Activated T-cell treated with anti-CD3 and anti-CD28 coated beads, Interleukin-2, amount 50 U/mL, for 4 hours (primary cell): ENCODE results near the gene RPRML. TPM values are rescaled to one million over a fixed set of nuclear protein-coding genes. Genes with fewer than 3 reads are reported as not detected.
A peak's percentile ranks its signal among the peaks of the same experiment; 100 is the strongest.

Experiments
- ATAC-seq, 2 donors: fragments of 200-7000 bp; cut with Tn5 transposase; one replicate each; pipeline ENCODE4 v1.10.0; 2021
- DNase-seq: peaks from one replicate; pipeline ENCODE4 v3.0.0-alpha.2; 2020
- H3K27me3 Mint-ChIP-seq: one replicate; pipeline ENCODE4 v1.8.0; 2021; ENCODE audit warnings: low read depth, mixed read lengths
- H3K36me3 Mint-ChIP-seq: one replicate; pipeline ENCODE4 v1.8.0; 2022; ENCODE audit warnings: mixed read lengths; ENCODE audit not compliant: insufficient read depth
- H3K4me1 Mint-ChIP-seq: one replicate; pipeline ENCODE4 v1.8.0; 2021; ENCODE audit warnings: low read depth, mixed read lengths
- H3K4me3 Mint-ChIP-seq: one replicate; pipeline ENCODE4 v1.8.0; 2021; ENCODE audit warnings: mild to moderate bottlenecking, moderate library complexity, mixed read lengths
- H3K9me3 Mint-ChIP-seq: one replicate; pipeline ENCODE4 v1.8.0; 2021; ENCODE audit warnings: mixed read lengths
- total RNA-seq, 3 donors: library from RNA; stranded (reverse); gene quantifications; one replicate each; pipeline ENCODE4 v1.2.1, GENCODE V29; 2021

Gene RPRML
- total RNA-seq, 3 donors from 2014 or later: not detected

DNA sequence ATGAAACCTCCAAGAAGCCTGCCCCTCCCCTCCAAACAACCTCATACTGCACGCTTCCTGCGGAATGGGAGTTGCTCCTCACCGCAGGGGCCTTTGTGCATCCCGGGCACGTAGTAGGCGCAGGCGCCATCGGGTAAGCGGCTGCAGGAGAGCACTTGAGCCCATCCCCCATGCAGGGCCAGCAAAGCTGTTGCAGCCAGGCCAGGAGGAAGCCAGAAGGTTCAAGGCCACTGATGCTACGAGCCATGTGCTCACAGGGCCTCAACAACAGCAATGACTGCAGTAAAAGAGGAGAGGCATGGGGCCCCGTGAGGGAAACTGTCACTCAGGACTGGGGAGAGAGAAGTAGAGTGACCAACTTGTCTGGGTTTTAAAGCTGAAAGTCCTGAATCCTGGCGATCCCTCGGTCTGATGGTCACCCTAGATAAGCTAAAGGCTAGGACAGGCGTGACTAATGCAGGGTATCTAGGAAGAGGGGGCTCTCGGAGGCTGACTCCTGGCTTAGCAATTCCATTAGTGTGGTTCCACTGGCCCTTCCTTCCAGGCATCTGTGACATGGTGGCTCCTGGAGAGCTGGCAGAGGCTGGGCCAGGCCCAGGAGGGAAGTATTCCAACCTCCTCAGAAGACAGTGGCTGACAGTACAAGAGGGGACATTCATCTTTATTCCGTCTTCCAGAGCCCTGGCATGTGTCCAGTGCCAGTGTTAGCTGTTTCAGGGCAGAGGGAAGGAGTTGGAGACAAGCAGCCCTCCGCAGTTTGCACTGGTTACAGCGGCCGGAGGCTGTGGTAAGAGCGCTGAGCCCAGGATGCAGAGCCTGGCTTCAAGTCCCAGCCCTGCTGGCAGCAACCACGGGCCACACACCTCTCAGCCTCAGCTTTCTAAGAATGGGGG lies 35.3 kb downstream of the RPRML start:
- Mint-ChIP-seq H3K4me1 (peaks cover 19% of the 10 kb centered on the region), H3K9me3 (no peaks in the 10 kb centered on the region)
- DNase-seq: no peak

DNA sequence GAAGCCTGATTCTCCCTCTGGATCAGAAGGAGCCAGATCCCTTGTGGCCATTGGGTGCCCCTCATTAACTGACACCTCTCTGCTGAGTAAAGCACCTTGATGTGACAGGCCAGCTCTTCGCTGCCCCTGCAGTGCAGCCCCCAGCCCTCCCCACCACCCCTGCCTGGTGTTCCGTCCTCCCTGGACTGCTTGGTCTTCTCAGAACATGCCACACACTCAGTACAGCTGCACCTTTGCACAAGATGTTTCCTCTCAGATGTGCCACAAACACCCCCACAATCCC lies 35.9 kb downstream of the RPRML start:
- DNase-seq: no peak
- peaks cover 19% of the 10 kb centered on the region for H3K4me1 Mint-ChIP-seq
- ATAC-seq: no peak
- no peak overlapping the region for H3K4me3 Mint-ChIP-seq
- no peaks in the 10 kb centered on the region for H3K27me3 Mint-ChIP-seq
- H3K9me3 Mint-ChIP-seq: no peaks in the 10 kb centered on the region
- H3K36me3 Mint-ChIP-seq: peaks cover 14% of the 10 kb centered on the region

More for the DNA sequence above, 35.3 kb downstream of the RPRML start:
- no peak overlapping the region for H3K4me3 Mint-ChIP-seq
- no peak for ATAC-seq
- H3K36me3 Mint-ChIP-seq: peaks cover 9% of the 10 kb centered on the region
- no peaks in the 10 kb centered on the region for H3K27me3 Mint-ChIP-seq

DNA sequence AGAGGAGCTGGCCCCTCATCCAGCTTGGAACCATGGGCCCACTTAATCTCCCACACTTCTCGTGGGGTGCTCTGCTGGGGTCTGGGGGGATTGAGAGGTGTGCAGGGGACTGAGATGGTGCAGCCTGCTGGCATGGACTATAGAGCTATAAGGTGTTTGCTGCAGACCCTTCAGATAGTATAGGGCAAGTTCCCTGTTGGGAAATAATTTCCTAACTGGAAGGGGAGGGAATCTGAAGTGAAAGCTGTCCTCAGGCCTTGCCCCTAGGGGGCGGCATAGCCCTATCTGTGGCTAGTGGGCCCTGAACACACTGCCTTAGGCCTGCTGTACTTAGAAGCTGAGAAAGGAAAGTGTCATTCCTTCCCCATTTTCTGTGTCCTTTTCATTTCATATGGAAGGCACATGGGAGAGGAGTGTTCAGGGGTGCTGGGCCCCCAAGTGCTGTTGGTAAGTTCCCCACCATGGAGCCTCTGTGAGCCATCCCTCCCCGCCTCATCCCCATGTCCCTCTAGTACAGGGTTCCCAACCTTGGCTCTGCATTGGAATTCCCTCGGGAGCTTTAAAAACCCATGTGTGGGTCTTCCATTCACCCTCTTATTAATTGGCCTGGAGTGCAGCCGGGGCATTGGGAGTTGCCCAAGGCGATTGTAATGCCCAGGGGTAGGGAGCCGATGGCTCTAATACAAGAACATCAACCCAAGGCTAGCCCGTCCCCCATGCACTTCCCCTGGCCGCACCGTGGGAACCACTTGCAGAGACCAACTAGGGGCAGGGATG lies 36.4 kb downstream of the RPRML start:
- H3K9me3 Mint-ChIP-seq: no peaks in the 10 kb centered on the region
- peaks cover 15% of the 10 kb centered on the region for H3K36me3 Mint-ChIP-seq
- H3K27me3 Mint-ChIP-seq: no peaks in the 10 kb centered on the region
- H3K4me1 Mint-ChIP-seq: peaks cover 19% of the 10 kb centered on the region
- DNase-seq (peak; percentile 32), ATAC-seq (peak; percentile 57 to 58)
- H3K4me3 Mint-ChIP-seq: no peak overlapping the region

DNA sequence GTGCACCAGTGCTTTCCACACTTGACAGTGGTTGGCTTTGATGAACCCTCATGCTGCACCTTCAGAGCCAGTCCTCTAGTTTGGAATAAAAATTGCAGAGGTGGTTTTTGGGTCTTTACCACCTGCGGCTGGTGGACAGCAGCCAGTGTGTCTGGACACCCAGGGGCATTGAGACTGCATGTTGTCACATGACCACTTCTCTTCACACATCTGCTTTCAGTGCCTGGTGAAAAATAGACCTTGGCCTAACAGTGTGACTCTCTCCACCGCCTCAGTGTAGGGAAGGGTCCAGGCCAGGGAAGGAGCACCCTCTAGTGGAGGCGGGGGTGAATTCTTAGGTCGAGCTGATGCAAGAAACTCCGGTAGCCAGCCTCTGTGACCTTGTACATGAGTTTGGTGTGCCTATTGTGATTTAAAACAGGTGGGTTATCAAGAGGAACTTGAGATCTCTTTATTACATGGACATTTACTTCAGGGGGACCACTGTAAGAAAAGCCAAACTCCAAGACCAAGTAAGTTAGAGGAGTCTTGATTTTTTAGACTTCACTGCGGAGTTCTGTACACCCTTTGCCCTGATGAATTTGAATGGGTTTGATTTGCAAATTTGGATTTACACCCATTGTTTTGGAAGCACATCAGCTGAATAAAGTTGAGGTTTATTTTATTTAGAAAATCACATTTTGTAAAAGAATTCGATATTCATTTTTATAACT lies 38.2 kb downstream of the RPRML start:
- peaks cover 22% of the 10 kb centered on the region for H3K36me3 Mint-ChIP-seq
- no peak overlapping the region for H3K4me3 Mint-ChIP-seq
- H3K4me1 Mint-ChIP-seq: peaks cover 21% of the 10 kb centered on the region
- ATAC-seq: peak; percentile 79 to 83
- H3K9me3 Mint-ChIP-seq: no peaks in the 10 kb centered on the region
- no peaks in the 10 kb centered on the region for H3K27me3 Mint-ChIP-seq
- DNase-seq: peak; percentile 57

DNA sequence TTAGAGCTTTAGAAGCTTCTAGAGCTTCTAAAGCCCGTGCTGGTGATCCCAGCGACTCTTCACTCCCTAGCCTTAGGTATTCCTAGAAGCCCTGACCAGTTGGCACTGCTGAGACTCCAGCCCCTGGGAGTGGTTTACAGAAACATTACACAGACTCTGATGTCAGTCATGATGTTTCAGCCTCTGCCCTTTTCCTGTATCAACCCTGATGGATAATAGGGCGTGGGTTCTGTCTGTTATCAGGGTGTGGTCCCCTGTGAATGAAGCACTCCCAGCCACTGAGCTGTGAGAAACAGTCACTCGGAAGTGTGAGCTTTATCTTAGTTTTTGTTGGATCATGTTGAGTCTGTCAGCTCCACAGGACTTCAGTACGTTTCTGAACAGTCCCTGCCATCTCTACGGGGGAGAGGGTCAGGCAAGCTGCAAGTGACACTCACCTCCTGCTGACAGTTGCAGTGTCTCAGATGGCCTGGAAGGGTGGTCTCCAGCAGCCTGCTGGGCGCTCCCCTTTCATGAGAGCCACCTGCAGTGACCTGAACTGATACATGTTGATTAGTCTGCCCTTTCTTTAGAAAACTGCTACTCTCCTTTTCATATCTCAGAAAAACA lies 43.3 kb downstream of the RPRML start:
- H3K36me3 Mint-ChIP-seq: peaks cover 55% of the 10 kb centered on the region
- no peaks in the 10 kb centered on the region for H3K27me3 Mint-ChIP-seq
- ATAC-seq (no peak), DNase-seq (no peak)
- H3K4me3 Mint-ChIP-seq: no peak overlapping the region
- peaks cover 2% of the 10 kb centered on the region for H3K4me1 Mint-ChIP-seq
- no peaks in the 10 kb centered on the region for H3K9me3 Mint-ChIP-seq

DNA sequence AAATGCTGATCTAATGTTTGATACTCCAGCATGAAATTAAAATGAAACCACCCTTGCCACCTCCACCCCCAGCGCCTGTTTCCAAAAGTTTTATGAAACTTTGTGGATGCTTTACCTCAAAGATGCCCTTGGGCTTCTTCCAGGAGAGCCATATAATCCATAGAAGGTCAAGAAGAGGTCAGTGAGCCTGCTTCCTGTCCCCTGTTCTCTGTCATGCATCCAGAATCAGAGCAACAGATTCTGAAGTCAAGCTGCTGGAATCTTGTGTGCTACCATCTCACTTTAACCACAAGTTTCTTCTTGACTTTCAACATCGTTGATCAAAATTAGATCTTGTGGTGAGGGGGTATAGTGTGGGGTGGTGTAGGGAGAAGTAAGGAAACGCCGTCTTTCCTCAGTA lies 47.5 kb downstream of the RPRML start:
- H3K27me3 Mint-ChIP-seq: no peaks in the 10 kb centered on the region
- H3K9me3 Mint-ChIP-seq: no peaks in the 10 kb centered on the region
- H3K36me3 Mint-ChIP-seq: peaks cover 48% of the 10 kb centered on the region
- H3K4me1 Mint-ChIP-seq: peaks cover 25% of the 10 kb centered on the region
- ATAC-seq (no peak), DNase-seq (no peak)
- no peak overlapping the region for H3K4me3 Mint-ChIP-seq

DNA sequence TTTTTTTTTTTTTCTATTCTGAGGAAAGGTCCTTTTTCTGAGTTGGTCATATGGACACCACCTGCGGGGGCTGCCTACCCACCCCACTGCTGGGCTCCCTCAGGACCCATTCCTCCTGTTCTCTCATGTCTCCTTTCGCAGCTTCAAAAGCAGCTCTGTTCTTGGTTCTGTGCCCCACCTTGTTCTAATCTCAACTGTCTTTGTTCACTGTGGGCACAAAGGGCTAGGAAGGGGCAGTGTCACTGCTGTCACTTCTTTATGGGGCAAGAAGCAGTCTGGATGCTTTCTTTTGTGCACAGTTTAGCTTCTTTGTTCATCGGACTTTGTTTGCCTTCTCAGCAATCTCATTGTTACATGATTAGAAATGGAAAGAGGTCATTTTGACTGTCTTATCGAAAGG lies 49.0 kb downstream of the RPRML start:
- peaks cover 40% of the 10 kb centered on the region for H3K4me1 Mint-ChIP-seq
- DNase-seq (no peak), ATAC-seq (no peak)
- H3K27me3 Mint-ChIP-seq: no peaks in the 10 kb centered on the region
- peaks cover 48% of the 10 kb centered on the region for H3K36me3 Mint-ChIP-seq
- no peaks in the 10 kb centered on the region for H3K9me3 Mint-ChIP-seq
- no peak overlapping the region for H3K4me3 Mint-ChIP-seq

DNA sequence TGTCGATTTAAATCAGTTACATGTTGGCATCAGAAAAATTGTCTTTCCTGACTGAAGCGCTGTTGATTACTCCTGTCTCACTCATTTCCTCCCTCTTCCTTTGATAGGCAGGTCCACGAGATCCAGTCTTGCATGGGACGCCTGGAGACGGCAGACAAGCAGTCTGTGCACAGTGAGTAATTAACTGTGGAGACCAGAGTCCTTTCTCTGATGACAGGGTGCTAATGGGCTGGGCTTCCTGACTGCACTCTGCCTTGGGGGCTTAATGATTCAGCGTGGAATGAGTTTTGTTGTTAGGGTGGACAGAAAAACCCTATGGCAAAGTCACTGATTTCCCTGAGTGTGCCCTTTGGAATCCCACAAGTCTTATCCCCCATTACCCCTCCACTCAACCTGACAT lies 49.6 kb downstream of the RPRML start:
- no peak overlapping the region for H3K4me3 Mint-ChIP-seq
- ATAC-seq (no peak), DNase-seq (no peak)
- H3K36me3 Mint-ChIP-seq: peaks cover 46% of the 10 kb centered on the region
- peaks cover 47% of the 10 kb centered on the region for H3K4me1 Mint-ChIP-seq
- H3K9me3 Mint-ChIP-seq: no peaks in the 10 kb centered on the region
- H3K27me3 Mint-ChIP-seq: no peaks in the 10 kb centered on the region

DNA sequence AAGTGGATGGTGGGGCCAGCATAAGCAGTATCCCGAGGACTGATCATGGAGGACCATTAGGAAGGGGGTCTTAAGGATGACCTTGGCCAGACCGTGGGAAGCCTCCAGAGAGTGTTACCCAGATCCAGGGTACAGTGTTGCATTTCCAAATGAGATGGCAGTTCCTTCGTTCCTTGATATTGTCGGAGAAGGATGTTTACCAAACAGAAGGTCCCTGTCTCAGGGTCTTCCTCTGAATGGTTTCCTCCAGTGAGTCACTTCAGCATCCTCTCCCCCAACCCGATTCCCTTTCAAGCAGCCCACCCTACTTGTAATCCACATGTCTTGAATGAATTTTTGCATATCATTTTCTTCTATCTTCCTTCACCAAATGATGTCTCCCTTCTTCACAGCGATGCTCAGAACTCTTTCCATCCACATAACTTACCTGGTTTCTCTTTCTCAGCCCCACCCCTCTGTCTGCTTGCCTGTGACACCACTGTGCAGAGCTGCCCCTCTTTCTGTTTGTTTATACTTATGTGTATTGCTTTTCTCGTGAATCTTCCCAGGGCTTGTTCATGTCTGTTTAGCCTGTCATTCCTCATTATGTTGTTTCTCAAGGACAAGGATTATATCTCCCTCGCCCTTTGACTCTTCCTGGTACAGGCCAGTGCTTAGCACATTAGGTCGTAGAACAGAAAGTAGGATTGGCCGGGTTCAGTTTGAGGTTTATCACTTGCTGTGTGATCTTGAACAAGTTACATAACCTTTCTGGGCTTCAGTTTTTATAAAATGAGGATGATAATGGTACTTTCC lies 50.4 kb downstream of the RPRML start:
- ATAC-seq: no peak
- Mint-ChIP-seq H3K36me3 (peaks cover 40% of the 10 kb centered on the region), H3K4me3 (no peak overlapping the region), H3K9me3 (no peaks in the 10 kb centered on the region), H3K4me1 (peaks cover 53% of the 10 kb centered on the region), H3K27me3 (no peaks in the 10 kb centered on the region)
- DNase-seq: no peak

Other genes with a start within 250 kb of the RPRML start
- gene WNT3, start 160.6 kb downstream of the RPRML start, total RNA-seq: under 1 TPM in 1 of 3 donors, not detected in 2; 0.08 TPM
- not detected for gene WNT9B, start 127.7 kb downstream of the RPRML start, total RNA-seq
- 10 to 100 TPM; 66.1 to 69.7 (median 67.0) TPM for gene GOSR2, start 56.1 kb downstream of the RPRML start, total RNA-seq
- 10 to 100 TPM; 61.1 to 74.9 (median 66.0) TPM for gene CDC27, start 210.0 kb upstream of the RPRML start, total RNA-seq
- gene MYL4, start 230.1 kb upstream of the RPRML start, total RNA-seq: not detected